Type B pancreatic cell (in vitro differentiated cells): ENCODE measurements around the gene DPYSL4. TPM values are rescaled to one million over a fixed set of nuclear protein-coding genes. Genes with fewer than 3 reads are reported as not detected.

Experiments
- DNase-seq: peaks from one replicate; pipeline ENCODE4 v3.0.0; 2021; ENCODE audit warnings: mixed read lengths; ENCODE audit not compliant: unreplicated experiment; ENCODE audit errors: extremely low spot score
- H3K27ac Mint-ChIP-seq: 2 replicates; pipeline ENCODE4 v1.8.0; 2021; ENCODE audit warnings: mild to moderate bottlenecking, mixed read lengths
- H3K27me3 Mint-ChIP-seq: 2 replicates; pipeline ENCODE4 v1.8.0; 2021; ENCODE audit warnings: mixed read lengths
- H3K36me3 Mint-ChIP-seq: 2 replicates; pipeline ENCODE4 v1.8.0; 2021; ENCODE audit warnings: mixed read lengths
- H3K4me1 Mint-ChIP-seq: one replicate; pipeline ENCODE4 v1.8.0; 2021; ENCODE audit warnings: mixed read lengths; ENCODE audit not compliant: unreplicated experiment
- H3K4me3 Mint-ChIP-seq: 2 replicates; pipeline ENCODE4 v1.8.0; 2021; ENCODE audit warnings: mild to moderate bottlenecking, mixed read lengths
- H3K9me3 Mint-ChIP-seq: 2 replicates; pipeline ENCODE4 v1.8.0; 2021; ENCODE audit warnings: mixed read lengths
- CTCF ChIP-seq: fragments of 200-600 bp; sonication (generic); conservative IDR thresholded peaks from 2 replicates; pipeline ENCODE4 v1.5.0; 2021; ENCODE audit warnings: antibody characterized with exemption, mild to moderate bottlenecking
- total RNA-seq: library from RNA; stranded (reverse); gene quantifications from 2 replicates; pipeline ENCODE4 v1.2.1, GENCODE V29; 2021; ENCODE audit warnings: low replicate concordance

DPYSL4 gene
- total RNA-seq, 1 donor from 2014 or later, result 61.9 TPM

GRCh38 chr10:132202070-132202970, 15.6 kb downstream of the DPYSL4 start:
- no peak overlapping the region for H3K27ac Mint-ChIP-seq
- no peaks in the 10 kb centered on the region for H3K27me3 Mint-ChIP-seq
- H3K9me3 Mint-ChIP-seq, result no peaks in the 10 kb centered on the region
- no peak for DNase-seq
- H3K4me1 Mint-ChIP-seq, result no peaks in the 10 kb centered on the region
- no peak overlapping the region for H3K4me3 Mint-ChIP-seq
- no peak for TF ChIP-seq CTCF
- H3K36me3 Mint-ChIP-seq, result no peaks in the 10 kb centered on the region

- DNase-seq, result no peak
- no peaks in the 10 kb centered on the region for H3K36me3 Mint-ChIP-seq
- H3K27ac Mint-ChIP-seq, result no peak overlapping the region
- H3K9me3 Mint-ChIP-seq, result no peaks in the 10 kb centered on the region
- no peak for TF ChIP-seq CTCF
- no peak overlapping the region for H3K4me3 Mint-ChIP-seq
- H3K4me1 Mint-ChIP-seq, result no peaks in the 10 kb centered on the region
- H3K27me3 Mint-ChIP-seq, result no peaks in the 10 kb centered on the region
These were observed 16.7 kb downstream of the DPYSL4 start for GRCh38 chr10:132203256-132204077.

- H3K9me3 Mint-ChIP-seq, result no peaks in the 10 kb centered on the region
- H3K4me1 Mint-ChIP-seq, result no peaks in the 10 kb centered on the region
- no peak overlapping the region for H3K27ac Mint-ChIP-seq
- H3K27me3 Mint-ChIP-seq, result no peaks in the 10 kb centered on the region
- no peak for DNase-seq
- no peak for TF ChIP-seq CTCF
- no peaks in the 10 kb centered on the region for H3K36me3 Mint-ChIP-seq
- H3K4me3 Mint-ChIP-seq, result no peak overlapping the region
These were observed 17.5 kb downstream of the DPYSL4 start for GRCh38 chr10:132204078-132204780.

- Mint-ChIP-seq H3K27ac (no peak overlapping the region), H3K36me3 (no peaks in the 10 kb centered on the region), H3K4me1 (no peaks in the 10 kb centered on the region), H3K9me3 (no peaks in the 10 kb centered on the region), H3K27me3 (no peaks in the 10 kb centered on the region), H3K4me3 (no peak overlapping the region)
- no peak for DNase-seq
- TF ChIP-seq CTCF, result no peak
These were observed 18.2 kb downstream of the DPYSL4 start for GRCh38 chr10:132204781-132205473.
